Neural progenitor cell (in vitro differentiated cells): Measurements from ENCODE around the gene NCK2.

Source experiments
- CTCF ChIP-seq: fragments of 200-600 bp; sonication (generic); IDR thresholded peaks from 2 replicates; pipeline ENCODE4 v1.5.1; 2017; ENCODE audit warnings: antibody characterized with exemption, mild to moderate bottlenecking
- EZH2 ChIP-seq: fragments of 200-600 bp; sonication (generic); IDR thresholded peaks from 2 replicates; pipeline ENCODE4 v1.6.1; 2017; ENCODE audit warnings: antibody characterized with exemption, mild to moderate bottlenecking, moderate library complexity

GRCh38 chr2:105887256-105887655 is 142.5 kb downstream of the NCK2 start:
- TF ChIP-seq CTCF (no peak), EZH2 (no peak)
